Putamen (tissue), 1 donor: ENCODE results near the gene SETDB1.

Source experiments
- DNase-seq: peaks from one replicate; pipeline ENCODE4 v3.0.0-alpha.2; 2016; ENCODE audit warnings: low spot score

SETDB1 gene

GRCh38 chr1:150976401-150976821, 50.2 kb downstream of the SETDB1 start:
- DNase-seq: no peak

- peak; percentile 76 for DNase-seq
Measured at GRCh38 chr1:150976879-150977694, 50.9 kb downstream of the SETDB1 start.

- DNase-seq: peak; percentile 87
Measured at GRCh38 chr1:150979092-150980056, 53.2 kb downstream of the SETDB1 start.

GRCh38 chr1:150981177-150981804, 55.1 kb downstream of the SETDB1 start:
- DNase-seq: no peak

GRCh38 chr1:150981805-150982712, 55.9 kb downstream of the SETDB1 start, which contains the start of gene ANXA9:
Gene ANXA9 (plus strand): TSS chr1:150982292. CDS start chr1:150983106, 814 bp downstream.
- DNase-seq: no peak

GRCh38 chr1:150985179-150985825, 59.1 kb downstream of the SETDB1 start:
- DNase-seq: no peak

GRCh38 chr1:150987924-150988323, 61.8 kb downstream of the SETDB1 start:
- DNase-seq: no peak

GRCh38 chr1:150992626-150993025, 66.5 kb downstream of the SETDB1 start:
- DNase-seq: no peak

GRCh38 chr1:150994248-150994647, 68.1 kb downstream of the SETDB1 start:
- DNase-seq: no peak

- DNase-seq: no peak
Measured at GRCh38 chr1:150995460-150995859, 69.3 kb downstream of the SETDB1 start.

GRCh38 chr1:150995896-150996295, 69.7 kb downstream of the SETDB1 start:
- no peak for DNase-seq

GRCh38 chr1:150997126-150997872, 71.1 kb downstream of the SETDB1 start:
- DNase-seq: no peak

- no peak for DNase-seq
Measured at GRCh38 chr1:150997949-150998348, 71.8 kb downstream of the SETDB1 start.

- peak; percentile 71 for DNase-seq
Measured at GRCh38 chr1:150999051-150999674, 73.0 kb downstream of the SETDB1 start.

GRCh38 chr1:150999926-151000325, 73.8 kb downstream of the SETDB1 start:
- DNase-seq: no peak

- no peak for DNase-seq
Measured at GRCh38 chr1:151000408-151000807, 74.2 kb downstream of the SETDB1 start.

- DNase-seq: no peak
Measured at GRCh38 chr1:151001602-151002001, 75.4 kb downstream of the SETDB1 start.

- DNase-seq: no peak
Measured at GRCh38 chr1:151002051-151002450, 75.9 kb downstream of the SETDB1 start.

GRCh38 chr1:151002611-151003010, 76.4 kb downstream of the SETDB1 start:
- no peak for DNase-seq
